GM10266 (cell line): ENCODE data around the gene NRL.

Experiments used
- DNase-seq: peaks from one replicate; pipeline ENCODE4 v3.0.0; 2012; ENCODE audit errors: extremely low spot score
- TF ChIP-seq, protein P1 (sequence below): IDR thresholded peaks from 2 replicates; pipeline ENCODE4 v1.5.1; 2012; ENCODE audit warnings: mild to moderate bottlenecking, low read depth; ENCODE audit not compliant: control insufficient read depth, insufficient read depth; ENCODE audit errors: missing control alignments

NRL gene

DNA sequence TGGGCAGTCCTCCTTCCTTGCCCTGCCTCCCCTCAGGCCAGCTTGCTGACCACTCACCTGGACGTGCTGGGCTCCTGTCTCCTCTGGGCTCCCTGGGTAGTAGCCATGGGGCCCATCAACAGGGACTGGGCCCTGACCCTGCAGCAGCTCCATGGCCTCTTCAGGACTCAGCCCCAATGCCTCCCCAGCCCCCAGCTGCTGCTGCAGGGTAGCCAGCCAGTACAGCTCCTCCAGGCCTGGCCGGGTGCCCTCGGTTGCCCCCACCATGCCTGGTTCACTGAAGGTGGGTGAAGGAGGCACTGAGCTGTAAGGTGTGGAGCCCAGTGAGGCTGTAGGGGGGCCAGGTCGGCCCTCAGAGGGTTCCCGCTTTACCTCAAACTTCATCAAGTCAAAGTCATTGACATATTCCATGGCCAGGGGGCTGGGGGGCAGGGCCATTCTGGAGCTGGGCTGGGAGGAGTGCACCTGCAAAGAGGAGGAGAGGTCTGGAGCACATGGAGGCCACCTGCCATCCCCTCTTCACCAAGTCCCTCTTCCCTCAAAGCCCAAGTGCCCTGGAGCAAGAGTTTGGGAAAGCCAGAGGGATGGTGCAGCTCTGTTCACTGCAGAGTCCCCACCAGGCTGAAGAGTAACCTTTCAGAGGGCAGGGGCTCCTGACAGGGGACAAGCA, 32.2 kb downstream of the NRL start:
- DNase-seq = no peak
- TF ChIP-seq, protein P1, sequence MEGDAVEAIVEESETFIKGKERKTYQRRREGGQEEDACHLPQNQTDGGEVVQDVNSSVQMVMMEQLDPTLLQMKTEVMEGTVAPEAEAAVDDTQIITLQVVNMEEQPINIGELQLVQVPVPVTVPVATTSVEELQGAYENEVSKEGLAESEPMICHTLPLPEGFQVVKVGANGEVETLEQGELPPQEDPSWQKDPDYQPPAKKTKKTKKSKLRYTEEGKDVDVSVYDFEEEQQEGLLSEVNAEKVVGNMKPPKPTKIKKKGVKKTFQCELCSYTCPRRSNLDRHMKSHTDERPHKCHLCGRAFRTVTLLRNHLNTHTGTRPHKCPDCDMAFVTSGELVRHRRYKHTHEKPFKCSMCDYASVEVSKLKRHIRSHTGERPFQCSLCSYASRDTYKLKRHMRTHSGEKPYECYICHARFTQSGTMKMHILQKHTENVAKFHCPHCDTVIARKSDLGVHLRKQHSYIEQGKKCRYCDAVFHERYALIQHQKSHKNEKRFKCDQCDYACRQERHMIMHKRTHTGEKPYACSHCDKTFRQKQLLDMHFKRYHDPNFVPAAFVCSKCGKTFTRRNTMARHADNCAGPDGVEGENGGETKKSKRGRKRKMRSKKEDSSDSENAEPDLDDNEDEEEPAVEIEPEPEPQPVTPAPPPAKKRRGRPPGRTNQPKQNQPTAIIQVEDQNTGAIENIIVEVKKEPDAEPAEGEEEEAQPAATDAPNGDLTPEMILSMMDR = no peak

DNA sequence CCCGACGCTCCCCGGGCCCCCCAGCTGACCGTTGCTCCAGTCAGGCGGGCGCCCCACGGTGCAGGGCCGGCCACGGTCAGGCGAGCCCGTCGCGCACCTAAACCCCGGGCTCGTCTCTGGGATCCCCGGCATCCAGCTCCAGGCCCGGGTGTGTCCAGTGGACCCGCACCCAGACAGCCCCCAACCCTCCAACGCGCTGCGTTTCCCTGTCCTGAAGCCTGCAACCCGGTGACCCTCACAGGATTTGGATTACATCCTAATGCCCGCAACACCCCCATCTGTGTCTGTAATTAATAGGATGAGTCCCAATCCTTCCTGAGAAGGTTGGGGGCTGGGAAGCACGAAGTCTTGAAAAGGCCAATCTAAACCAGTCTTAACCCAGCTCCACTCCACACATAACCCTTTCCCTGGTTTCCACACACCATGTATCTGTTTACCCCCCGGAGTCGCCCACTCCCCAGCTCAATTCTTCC, 33.0 kb downstream of the NRL start:
- TF ChIP-seq, protein P1 = no peak
- DNase-seq = no peak

DNA sequence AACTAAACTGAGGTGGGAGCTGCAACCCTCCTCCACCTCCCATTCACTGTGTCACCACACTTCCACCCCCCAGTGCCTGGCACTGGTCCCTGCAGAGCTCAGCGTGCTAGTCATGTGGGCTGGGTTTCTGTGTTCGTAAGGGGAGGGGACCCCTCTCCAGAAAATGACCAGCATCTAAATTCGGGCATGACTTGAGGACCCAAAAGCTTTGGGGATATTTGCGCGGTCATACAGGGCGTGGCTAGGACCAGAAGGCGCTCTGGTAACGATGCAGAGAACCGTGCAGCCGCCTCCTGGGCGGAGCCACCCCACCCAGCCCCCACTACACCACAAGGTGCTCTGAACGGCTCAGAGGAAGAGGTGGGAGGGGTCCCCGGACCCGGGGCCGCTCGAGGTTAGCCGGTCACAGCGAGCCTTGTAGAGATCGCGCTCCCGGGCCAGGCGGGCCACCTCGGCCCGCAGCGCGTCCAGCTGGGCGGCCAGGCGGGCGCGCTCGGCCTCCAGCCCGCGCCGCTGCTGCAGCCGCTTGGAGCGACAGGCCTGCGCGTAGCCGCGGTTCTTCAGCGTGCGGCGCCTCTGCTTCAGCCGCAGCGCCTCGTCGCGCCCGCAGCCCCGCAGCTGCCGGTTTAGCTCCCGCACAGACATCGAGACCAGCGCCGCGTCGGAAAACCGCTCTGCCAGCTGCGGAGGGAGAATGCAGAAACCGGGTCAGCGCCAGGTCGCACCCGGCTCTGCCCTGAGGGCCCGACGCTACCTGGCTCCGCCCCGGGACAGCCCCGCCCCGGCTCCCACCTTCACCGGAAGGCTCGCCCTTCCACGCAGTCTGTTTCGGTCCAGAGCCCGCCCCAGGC, 33.6 kb downstream of the NRL start:
- TF ChIP-seq, protein P1 = no peak
- peak; percentile 89 for DNase-seq

DNA sequence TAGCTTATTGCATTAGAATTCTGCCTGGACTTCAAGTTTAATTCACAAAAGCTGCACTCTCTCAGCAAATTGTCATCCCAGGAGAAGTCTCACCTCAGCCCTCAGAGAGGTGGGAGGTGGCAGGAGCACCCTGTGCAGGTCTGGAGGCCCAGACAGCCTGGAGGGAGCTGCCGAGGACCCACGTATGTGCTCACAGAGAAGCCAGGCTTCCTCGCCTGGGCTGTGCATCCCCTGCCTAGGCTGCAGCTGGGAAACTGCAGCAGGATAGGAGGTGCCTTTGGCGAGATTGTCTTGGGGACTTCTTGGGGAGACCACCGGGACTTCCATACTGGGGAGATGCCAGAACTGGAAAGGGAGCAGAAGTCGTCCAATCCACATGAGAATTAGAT, 34.6 kb downstream of the NRL start:
- no peak for DNase-seq
- TF ChIP-seq, protein P1 = no peak

DNA sequence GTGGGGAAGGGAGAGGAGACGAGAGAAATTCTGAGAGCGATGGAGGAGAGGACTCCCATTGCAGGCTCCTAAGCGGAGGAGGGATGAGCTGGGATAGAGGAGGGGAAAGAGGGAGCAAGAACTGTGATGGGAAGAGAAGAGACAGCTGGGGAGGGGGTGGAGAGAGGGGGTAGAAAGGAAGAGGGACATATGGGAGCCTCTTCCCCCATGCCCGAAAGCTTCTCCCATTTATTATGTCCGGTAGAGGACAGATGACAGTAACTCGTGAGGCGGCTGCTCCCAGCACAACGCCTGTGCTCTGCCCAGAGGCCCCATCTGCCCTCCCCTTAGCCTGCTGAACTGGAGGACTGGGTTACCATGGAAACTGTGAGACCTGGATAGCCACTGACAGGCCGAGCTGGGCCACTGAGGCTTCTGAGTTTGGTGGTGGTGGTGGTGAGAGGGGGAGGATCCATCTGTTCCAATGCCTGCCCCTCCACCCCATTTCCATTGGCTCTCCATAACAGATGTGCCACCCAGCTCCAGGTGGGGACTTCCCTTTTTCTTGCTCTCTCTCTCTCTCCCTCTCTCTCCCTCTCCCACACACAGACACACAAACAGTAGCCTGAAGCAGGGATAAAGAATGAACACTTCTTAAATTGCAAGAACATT, 35.1 kb downstream of the NRL start:
- TF ChIP-seq, protein P1 = no peak
- no peak for DNase-seq

DNA sequence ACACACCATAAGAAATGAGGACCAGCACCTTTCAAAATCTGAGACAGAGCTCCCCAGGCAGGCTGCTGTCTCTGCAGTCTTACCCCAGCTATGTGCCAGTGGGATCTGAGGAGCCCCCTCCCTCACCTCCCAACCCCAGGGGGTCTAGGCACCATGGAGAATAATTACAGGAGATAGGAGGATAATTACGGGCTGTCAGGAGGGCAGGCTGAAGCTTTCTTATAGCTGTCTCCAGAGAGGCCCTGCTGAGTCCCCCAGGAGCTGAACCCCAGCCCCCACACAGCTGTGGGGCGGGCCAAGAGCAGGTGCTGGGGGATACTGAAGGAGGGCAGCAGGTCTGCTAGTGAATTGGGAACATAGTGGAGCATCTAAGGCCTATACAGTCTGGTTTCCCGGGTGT, 36.6 kb downstream of the NRL start:
- TF ChIP-seq, protein P1 = no peak
- DNase-seq = no peak
